ENCODE results near the gene RPL7A.
A peak's percentile ranks its signal among the peaks of the same experiment; 100 is the strongest.
"Not testable (repeated sequence)": the region's sequence is repeated elsewhere in the genome, so short reads cannot be mapped to it uniquely, and the experiment has no call there.

RPL7A gene

GRCh38 chr9:133327834-133328484 lies 20.1 kb upstream of the RPL7A start:
- ATAC-seq (no peak), DNase-seq (no peak)

DNA sequence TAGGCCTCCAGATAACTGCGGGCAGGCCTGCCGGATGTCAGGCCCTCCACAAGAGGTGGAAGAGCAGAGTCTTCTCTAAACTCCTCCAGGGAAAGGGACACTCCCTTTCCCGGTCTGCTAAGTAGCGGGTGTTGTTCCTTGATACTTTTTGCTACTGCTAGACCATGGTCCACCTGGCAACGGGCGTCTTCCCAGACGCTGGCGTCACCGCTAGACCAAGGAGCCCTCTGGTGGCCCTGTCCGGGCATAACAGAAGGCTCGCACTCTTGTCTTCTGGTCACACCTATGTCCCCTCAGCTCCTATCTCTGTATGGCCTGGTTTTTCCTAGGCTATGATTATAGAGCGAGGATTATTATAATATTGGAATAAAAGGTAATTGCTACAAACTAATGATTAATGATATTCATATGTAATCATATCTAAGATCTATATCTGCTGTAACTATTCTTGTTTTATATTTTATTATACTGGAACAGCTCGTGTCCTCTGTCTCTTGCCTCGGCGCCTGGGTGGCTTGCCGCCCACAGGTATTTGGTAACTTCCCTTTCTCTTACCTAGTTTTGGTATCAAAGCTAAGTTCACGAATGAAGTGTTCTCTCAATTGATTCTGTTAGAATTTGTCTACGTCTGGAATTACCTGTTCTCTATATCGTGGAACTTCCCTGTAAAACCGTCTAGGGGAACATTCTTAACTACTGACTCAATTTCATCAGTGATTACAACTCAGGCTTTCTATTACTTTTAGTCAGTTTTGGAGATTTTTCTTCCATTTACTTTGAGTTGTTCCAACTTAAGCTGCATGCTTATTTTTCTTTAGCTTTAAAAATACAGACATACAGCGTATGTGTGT lies 18.5 kb upstream of the RPL7A start:
- not testable (repeated sequence) for ATAC-seq, DNase-seq

- no peak for DNase-seq
- ATAC-seq: no peak
These were observed 16.8 kb upstream of the RPL7A start for GRCh38 chr9:133331221-133331620.

DNA sequence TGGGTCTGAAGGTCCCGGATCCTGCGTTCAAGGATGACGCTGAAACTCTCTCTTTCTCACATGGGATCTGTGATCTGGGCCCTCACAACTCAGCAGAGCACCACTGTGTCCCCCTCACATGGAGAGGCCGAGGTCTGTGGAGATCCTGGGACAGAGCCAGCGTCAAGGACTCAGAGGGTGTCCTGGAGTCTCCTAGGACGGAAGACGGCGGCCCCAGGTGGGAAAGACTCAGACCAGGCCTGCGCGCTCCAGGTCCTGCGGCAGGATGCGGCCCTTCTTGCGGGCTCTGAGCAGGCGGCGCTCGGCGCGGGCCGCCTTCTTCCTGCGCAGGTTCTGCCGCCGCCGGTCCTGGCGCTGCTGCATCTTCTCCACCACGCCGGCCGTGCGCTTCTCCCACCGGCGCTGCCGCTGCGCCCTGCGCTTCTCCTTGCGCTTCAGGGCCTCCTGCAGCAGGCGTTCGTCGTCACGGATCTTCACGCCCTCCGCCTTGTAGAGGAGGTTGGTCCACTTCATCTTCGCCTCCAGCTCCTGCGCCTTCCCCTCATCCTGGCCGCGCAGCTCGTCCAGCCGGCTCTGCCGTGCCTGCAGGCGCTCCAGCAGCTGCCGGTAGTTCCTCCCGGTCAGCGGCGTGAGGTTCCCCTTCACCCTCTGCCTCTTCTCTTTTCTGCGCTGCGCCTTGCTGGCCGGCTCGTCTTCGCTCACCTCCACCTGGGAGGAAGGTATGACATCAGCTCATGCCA lies 16.2 kb upstream of the RPL7A start:
- ATAC-seq (no peak), DNase-seq (no peak)

- ATAC-seq (no peak), DNase-seq (no peak)
These were observed 15.7 kb upstream of the RPL7A start for GRCh38 chr9:133332381-133332730.

GRCh38 chr9:133333011-133333410 lies 15.0 kb upstream of the RPL7A start:
- ATAC-seq (no peak), DNase-seq (peak; percentile 2)

- peak; percentile 6 for DNase-seq
- ATAC-seq: no peak
These were observed 14.5 kb upstream of the RPL7A start for GRCh38 chr9:133333566-133333965.

- DNase-seq: peak; percentile 4
- no peak for ATAC-seq
These were observed 13.9 kb upstream of the RPL7A start for GRCh38 chr9:133334161-133334560.

DNA sequence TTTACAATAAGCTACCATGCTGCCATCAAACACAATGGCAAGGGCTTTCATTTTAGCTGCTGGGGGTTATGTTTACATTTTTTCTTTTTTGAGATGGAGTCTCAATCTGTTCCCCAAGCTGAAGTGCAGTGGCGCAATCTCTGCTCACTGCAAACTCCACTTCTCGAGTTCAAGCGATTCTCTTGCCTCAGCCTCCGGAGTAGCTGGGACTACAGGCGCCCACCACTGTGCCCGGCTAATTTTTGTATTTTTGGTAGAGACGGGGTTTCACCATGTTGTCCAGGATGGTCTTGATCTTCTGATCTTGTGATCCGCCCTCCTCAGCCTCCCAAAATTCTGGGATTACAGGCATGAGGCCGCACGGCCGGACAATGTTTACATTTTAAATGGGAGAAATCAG lies 13.1 kb upstream of the RPL7A start:
- not testable (repeated sequence) for ATAC-seq
- peak; percentile 2 for DNase-seq

GRCh38 chr9:133335924-133336811 lies 11.8 kb upstream of the RPL7A start, which contains the start of gene SURF6:
TSS of gene SURF6 (minus strand) at chr9:133336188. CDS start at chr9:133336132, 56 bp downstream.
- DNase-seq: peak; percentile 96
- ATAC-seq: peak; percentile 98

DNA sequence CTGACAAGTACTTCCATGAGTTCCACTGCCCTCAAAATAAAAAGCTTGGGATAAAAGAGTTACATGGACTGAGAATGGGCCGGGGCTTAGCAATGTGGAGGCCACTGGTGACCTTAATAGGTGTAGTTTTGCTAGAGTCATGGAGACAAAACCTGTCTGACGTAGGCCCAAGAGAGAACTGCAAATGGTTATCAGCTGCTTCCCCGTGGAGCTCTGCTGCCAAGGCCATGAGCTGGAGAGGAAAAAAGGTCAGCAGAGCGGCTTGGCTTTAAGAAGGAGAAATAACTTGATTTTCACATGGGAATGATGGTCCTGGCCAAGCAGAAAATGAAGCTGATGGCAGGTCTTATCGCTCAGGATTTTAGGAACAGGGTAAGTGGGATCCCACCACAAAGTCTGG lies 8.4 kb upstream of the RPL7A start:
- DNase-seq (peak; percentile 2), ATAC-seq (no peak)

DNA sequence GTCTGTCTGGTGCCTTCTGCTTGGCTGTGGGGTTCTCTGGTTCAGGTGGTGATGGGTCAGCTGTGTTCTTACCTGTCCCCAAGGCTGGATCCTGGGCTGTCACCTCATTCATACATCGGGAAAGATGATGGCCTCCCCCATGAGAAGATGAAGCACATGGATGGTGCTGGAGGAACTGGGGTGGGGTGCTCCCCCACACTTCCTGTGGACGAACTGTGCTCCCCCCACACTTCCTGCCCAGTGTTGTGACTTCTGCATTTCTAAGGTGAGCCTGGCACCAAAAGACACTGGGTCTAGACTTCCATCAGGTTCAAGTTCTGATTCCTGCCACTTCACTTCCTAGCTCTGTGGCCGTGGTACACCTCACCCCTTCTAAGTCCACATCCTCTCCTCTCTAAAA lies 7.8 kb upstream of the RPL7A start:
- ATAC-seq (no peak), DNase-seq (no peak)

DNA sequence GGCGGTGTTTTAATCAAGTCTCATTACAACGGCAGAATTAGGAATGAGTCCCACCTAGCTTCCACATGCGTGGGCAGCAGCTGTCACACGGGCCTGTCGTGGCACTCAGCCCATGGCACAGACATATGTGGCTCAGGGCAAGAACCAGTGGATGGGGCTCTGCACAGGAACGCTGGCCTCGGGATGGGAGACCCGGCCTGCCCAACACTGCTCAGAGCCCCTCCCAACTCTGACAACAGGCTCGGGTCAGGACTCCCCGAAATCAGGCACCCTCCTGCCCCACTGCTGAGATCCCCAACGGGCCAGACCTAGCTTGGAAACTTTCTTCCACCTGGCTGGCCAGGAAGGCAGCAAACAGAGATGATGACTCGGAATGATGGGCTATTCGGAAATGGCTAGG lies 7.1 kb upstream of the RPL7A start:
- no peak for DNase-seq
- ATAC-seq: no peak

DNA sequence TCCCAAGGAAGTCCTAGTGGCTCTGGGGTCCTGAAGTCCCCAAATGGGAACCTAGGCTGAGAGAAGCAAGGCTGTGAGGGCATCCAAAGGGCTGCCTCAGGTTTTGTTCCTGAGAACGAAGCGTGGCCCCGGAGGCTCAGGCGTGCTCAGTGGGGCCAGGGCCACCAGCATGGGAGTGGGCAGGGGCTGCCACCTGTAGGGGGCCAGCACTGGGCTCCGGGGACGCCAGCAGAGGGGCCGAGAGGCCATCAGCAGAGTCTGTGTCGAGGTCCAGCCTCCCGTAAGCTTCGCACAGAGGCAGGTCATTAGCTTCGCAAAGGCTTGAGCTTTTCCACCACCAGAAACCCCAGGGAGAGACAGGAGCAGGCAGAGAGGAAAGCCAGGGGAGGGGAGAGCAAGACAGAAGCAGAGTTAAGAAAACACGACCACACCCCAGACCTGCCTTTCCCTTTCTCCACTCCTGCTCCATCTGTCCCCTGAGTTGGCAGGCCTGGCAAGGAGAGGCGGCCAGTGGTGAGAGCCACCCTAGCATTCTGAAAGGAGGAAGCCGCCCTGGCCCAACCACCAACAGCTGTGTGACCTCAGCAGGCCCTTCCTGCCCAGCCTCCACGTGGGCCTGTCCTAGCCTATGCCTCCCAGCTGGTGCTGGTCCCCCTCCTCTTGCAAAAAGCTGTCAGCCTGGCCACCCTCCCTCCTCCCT lies 6.5 kb upstream of the RPL7A start:
- ATAC-seq (no peak), DNase-seq (no peak)

DNA sequence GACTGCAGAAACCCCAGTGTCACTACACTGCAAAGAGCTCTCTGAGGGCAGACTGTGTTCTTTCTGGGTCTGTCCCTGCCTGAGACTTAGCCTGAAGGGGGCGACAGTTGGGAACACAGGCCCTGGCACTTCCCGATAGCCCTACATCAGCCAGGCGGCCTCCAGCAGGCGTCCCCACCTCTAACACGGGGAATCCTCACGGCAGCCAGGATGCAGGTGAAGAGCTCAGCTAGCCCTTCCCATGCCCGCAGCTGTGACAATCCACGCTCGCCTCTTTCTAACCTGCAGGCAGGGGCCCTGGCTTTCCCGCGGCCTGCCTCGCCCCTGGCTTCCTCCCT lies 6.0 kb upstream of the RPL7A start:
- ATAC-seq (no peak), DNase-seq (no peak)

DNA sequence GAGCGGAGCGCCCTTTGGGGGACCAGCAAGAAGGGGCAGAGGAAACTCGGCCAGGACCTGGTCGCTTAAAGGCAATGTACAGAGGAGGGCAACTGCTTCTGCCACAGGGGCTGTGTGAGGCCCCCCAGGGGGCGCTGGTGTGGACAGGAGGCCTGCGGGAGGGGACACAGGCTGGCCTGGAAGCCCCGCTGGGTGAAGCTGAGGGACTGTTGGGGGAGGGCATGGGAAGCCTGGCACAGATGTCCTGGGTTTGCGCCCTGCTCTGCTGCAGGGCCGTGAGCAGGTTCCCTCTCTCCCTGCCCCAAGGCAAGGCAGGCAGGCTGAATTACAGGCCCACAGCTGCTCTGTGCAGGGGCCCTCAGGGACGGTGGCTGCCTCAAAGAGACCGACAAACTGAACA lies 5.4 kb upstream of the RPL7A start:
- no peak for ATAC-seq
- DNase-seq: no peak

DNA sequence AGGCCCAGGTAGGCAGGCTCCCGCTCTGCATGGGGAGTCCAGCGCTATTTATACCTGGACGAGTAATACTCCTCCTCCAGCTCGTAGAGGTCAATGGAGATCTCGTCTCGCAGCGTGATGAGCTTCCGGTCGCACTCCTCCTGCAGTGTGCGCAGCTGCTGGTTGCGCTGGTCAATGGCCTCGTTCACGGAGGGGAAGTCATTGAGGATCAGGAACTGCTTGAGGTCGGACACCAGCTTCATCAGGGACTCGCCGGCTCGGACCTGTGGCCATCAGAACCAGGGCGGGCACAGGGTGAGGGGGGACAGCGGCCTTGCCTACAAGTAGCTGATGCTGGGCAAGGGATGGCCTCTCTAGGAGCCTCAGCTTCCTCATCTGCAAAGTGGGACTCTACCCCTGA lies 3.9 kb upstream of the RPL7A start:
- ATAC-seq (no peak), DNase-seq (no peak)

- DNase-seq: no peak
- no peak for ATAC-seq
These were observed 3.0 kb upstream of the RPL7A start for GRCh38 chr9:133344979-133345378.

DNA sequence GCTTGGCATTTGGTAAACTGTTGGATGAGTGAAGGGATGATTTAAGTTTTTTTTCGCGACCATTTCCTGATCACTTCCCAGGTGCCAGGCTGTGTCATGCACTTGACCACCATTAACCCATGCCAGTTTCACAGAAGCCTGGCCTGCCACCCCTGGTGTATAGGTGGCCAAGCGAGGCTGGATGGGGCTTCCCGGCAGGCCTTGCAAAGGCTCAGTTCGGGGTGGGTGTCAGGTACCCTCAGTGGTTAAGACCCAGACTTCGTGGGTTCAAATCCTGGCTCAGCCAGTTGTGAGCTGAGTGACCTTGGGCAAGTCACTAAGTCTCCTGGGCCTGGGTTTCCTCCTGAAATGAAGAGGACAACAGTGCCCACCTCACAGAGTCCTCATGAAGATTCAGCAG lies 2.4 kb upstream of the RPL7A start:
- DNase-seq (no peak), ATAC-seq (no peak)

GRCh38 chr9:133346021-133346785 lies 1.8 kb upstream of the RPL7A start:
- DNase-seq: no peak
- ATAC-seq: no peak

DNA sequence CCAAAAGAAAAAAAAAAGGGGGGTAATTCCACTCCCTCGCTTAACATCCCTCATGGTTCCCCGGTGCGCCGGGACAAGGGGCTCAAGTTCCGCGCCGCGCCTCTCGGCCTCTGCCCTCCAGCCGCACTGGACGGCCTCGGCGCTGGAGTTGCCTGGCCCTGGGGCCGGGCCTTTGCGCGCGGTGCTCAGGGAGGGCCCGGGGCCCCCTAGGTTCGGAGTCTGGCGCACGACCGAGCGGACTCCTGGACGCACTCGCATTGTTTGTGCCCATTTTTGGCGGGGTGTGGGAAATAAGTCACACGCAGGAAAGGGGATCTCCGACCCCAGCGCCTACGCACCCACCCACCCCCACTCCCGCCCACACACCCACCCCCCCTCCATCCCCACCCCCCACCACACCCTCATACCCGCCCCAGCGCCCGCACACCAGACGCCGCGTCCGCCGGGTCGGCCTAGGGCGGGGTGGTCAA lies 468 bp upstream of the RPL7A start:
- ATAC-seq (peak; percentile 47), DNase-seq (peak; percentile 56)

All from stimulated activated naive CD8-positive, alpha-beta T cell treated with anti-CD3 and anti-CD28 coated beads, Interleukin-15, Interleukin-2, amounts not matched to agents 100 U/mL and 50 U/mL, for 24 hours (primary cell).